Measurements from ENCODE around the gene DZIP3. TPM values are rescaled to one million over a fixed set of nuclear protein-coding genes. Genes with fewer than 3 reads are reported as not detected.

The DZIP3 gene
- total and polyA plus RNA-seq, 2 donors (not counting 1 experiment from before 2014, with no cell fraction given): 11.0 to 26.4 TPM

DNA sequence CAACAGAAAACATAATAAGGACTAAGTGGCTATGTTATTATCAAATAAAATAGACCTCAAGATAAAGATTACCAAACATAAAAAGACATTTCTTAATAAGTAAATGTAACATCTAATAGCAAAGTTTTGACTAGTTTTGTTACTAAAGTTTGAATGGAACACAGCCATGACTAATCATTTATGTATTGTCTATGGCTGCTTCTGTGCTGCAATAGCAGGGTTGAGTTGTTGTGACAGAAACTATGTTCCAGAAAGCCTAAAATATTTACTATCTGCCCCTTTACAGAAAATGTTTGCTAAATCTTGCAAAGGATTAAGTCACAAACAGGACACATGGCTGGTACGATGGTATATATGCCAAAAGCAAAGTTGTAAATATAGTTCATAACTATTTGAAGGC is 41.2 kb upstream of the DZIP3 start:
- Histone ChIP-seq H3K36me3 (ENCODE audit: control insufficient read depth, insufficient read depth, low read length) (peaks cover 3% of the 10 kb centered on the region), H3K4me3 (replicated peaks in 1 of 4; ENCODE audit: control extremely low read depth in 1 of 4, insufficient read depth in 1 of 4, low read depth in 3 of 4, low read length in 4 of 4) (no peak overlapping the region), H2AFZ (ENCODE audit: low read length) (no peak overlapping the region), H3K27ac (ENCODE audit: insufficient read depth, low read length) (no peak overlapping the region), H3K9ac (ENCODE audit: insufficient read depth, low read length) (no peak overlapping the region), H4K20me1 (ENCODE audit: control insufficient read depth, extremely low read depth, insufficient read depth, low read length) (no peaks in the 10 kb centered on the region), H3K27me3 (ENCODE audit: control insufficient read depth, insufficient read depth, low read length) (no peaks in the 10 kb centered on the region), H3K79me2 (ENCODE audit: control insufficient read depth, insufficient read depth, low read length) (no peaks in the 10 kb centered on the region), H3K9me3 (ENCODE audit: control insufficient read depth, insufficient read depth, low read depth, low read length) (no peaks in the 10 kb centered on the region), H3K4me1 (ENCODE audit: control insufficient read depth, extremely low read depth, insufficient read depth, low read length) (no peaks in the 10 kb centered on the region), H3K4me2 (ENCODE audit: extremely low read depth, insufficient read depth, low read length) (no peak overlapping the region)
- TF ChIP-seq, protein P1, sequence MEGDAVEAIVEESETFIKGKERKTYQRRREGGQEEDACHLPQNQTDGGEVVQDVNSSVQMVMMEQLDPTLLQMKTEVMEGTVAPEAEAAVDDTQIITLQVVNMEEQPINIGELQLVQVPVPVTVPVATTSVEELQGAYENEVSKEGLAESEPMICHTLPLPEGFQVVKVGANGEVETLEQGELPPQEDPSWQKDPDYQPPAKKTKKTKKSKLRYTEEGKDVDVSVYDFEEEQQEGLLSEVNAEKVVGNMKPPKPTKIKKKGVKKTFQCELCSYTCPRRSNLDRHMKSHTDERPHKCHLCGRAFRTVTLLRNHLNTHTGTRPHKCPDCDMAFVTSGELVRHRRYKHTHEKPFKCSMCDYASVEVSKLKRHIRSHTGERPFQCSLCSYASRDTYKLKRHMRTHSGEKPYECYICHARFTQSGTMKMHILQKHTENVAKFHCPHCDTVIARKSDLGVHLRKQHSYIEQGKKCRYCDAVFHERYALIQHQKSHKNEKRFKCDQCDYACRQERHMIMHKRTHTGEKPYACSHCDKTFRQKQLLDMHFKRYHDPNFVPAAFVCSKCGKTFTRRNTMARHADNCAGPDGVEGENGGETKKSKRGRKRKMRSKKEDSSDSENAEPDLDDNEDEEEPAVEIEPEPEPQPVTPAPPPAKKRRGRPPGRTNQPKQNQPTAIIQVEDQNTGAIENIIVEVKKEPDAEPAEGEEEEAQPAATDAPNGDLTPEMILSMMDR (conservative IDR thresholded peaks at IDR 0.05 in 1 of 2, IDR thresholded peaks at IDR 0.05 in 1 of 2; ENCODE audit: low read depth in 1 of 2, low read length in 2 of 2): no peak
- no peak for TF ChIP-seq EZH2 (IDR thresholded peaks at IDR 0.05; ENCODE audit: low read length, missing control alignments)
- DNase-seq (ENCODE audit: low read depth in 2 of 2): peak in 1 of 2 donors; percentile 35

DNA sequence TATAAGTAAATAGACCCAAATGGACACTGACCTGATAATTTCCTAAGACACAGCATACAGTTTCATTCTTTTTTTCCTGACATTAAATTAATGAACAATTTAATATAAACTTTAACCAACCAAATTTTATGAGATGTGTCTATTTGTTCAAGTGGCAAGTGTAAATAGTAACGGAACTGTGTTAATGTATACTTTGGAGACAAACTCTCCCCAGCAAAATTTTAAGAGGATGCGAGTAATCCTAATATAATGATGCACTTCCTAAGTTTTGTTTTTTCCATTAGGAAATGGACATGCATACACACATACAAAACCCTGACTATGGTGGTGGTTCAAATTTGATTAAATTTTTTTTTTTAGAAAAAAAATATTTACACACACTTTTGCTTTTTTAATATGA is 40.6 kb upstream of the DZIP3 start:
- Histone ChIP-seq H2AFZ (ENCODE audit: low read length) (no peak overlapping the region), H3K4me3 (replicated peaks in 1 of 4; ENCODE audit: control extremely low read depth in 1 of 4, insufficient read depth in 1 of 4, low read depth in 3 of 4, low read length in 4 of 4) (no peak overlapping the region), H3K9me3 (ENCODE audit: control insufficient read depth, insufficient read depth, low read depth, low read length) (no peaks in the 10 kb centered on the region), H3K27ac (ENCODE audit: insufficient read depth, low read length) (no peak overlapping the region), H3K9ac (ENCODE audit: insufficient read depth, low read length) (no peak overlapping the region), H3K4me1 (ENCODE audit: control insufficient read depth, extremely low read depth, insufficient read depth, low read length) (no peaks in the 10 kb centered on the region), H3K79me2 (ENCODE audit: control insufficient read depth, insufficient read depth, low read length) (no peaks in the 10 kb centered on the region), H3K4me2 (ENCODE audit: extremely low read depth, insufficient read depth, low read length) (no peak overlapping the region), H4K20me1 (ENCODE audit: control insufficient read depth, extremely low read depth, insufficient read depth, low read length) (no peaks in the 10 kb centered on the region), H3K36me3 (ENCODE audit: control insufficient read depth, insufficient read depth, low read length) (no peaks in the 10 kb centered on the region), H3K27me3 (ENCODE audit: control insufficient read depth, insufficient read depth, low read length) (no peaks in the 10 kb centered on the region)
- no peak for DNase-seq (ENCODE audit: low read depth in 2 of 2)
- TF ChIP-seq, protein P1 (conservative IDR thresholded peaks at IDR 0.05 in 1 of 2, IDR thresholded peaks at IDR 0.05 in 1 of 2; ENCODE audit: low read depth in 1 of 2, low read length in 2 of 2): no peak
- no peak for TF ChIP-seq EZH2 (IDR thresholded peaks at IDR 0.05; ENCODE audit: low read length, missing control alignments)

DNA sequence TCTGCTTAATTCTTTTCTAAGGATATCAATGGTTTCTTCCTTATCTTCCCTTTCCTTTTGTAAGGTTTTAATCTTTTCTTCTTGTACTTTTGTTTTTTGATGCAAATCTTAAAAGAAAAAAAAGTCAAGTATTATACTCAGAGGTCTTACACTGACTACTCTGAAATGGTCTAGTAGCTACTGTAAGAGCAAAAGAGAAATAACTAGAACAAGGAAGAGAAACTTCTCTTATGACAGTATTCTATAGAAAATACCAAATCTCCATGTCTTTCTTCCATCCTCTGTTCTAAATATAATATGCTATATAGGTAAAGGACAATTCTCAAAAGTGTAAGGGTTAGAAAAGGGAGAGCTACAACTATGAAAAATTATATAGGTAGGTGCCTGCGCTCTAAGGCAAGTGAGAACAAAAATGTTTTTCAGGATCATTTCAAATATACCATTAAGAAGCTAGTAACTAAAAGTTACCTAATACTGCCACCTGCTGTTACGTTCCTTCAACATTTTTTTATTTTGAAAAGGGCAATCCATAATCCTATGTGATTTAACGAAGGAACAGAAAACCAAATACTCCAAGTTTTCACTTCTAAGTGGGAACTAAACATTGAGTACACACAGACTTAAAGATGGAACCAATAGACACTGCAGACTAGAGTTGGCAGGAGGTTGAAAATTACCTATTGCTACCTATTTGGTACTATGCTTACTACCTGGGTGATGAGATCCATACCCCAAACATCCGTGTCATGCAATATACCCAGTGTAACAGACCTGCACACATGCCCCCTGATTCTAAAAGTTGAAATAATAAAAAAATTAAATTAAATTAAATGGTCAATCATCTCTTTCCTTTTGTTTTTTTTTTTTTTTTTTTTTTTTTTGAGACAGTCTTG is 37.0 kb upstream of the DZIP3 start:
- no peak overlapping the region for H3K9ac ChIP-seq (ENCODE audit: insufficient read depth, low read length)
- no peaks in the 10 kb centered on the region for H4K20me1 ChIP-seq (ENCODE audit: control insufficient read depth, extremely low read depth, insufficient read depth, low read length)
- no peaks in the 10 kb centered on the region for H3K36me3 ChIP-seq (ENCODE audit: control insufficient read depth, insufficient read depth, low read length)
- DNase-seq (ENCODE audit: low read depth in 2 of 2): peak; percentile 29 to 78
- TF ChIP-seq, protein P1 (conservative IDR thresholded peaks at IDR 0.05 in 1 of 2, IDR thresholded peaks at IDR 0.05 in 1 of 2; ENCODE audit: low read depth in 1 of 2, low read length in 2 of 2): peak in 1 of 2 donors; percentile 39
- TF ChIP-seq EZH2 (IDR thresholded peaks at IDR 0.05; ENCODE audit: low read length, missing control alignments): no peak
- no peak overlapping the region for H2AFZ ChIP-seq (ENCODE audit: low read length)
- peaks cover 2% of the 10 kb centered on the region for H3K4me1 ChIP-seq (ENCODE audit: control insufficient read depth, extremely low read depth, insufficient read depth, low read length)
- no peaks in the 10 kb centered on the region for H3K9me3 ChIP-seq (ENCODE audit: control insufficient read depth, insufficient read depth, low read depth, low read length)
- H3K79me2 ChIP-seq (ENCODE audit: control insufficient read depth, insufficient read depth, low read length): no peaks in the 10 kb centered on the region
- no peaks in the 10 kb centered on the region for H3K27me3 ChIP-seq (ENCODE audit: control insufficient read depth, insufficient read depth, low read length)
- H3K4me2 ChIP-seq (ENCODE audit: extremely low read depth, insufficient read depth, low read length): no peak overlapping the region
- no peak overlapping the region for H3K27ac ChIP-seq (ENCODE audit: insufficient read depth, low read length)
- H3K4me3 ChIP-seq (replicated peaks in 1 of 4; ENCODE audit: control extremely low read depth in 1 of 4, insufficient read depth in 1 of 4, low read depth in 3 of 4, low read length in 4 of 4): no peak overlapping the region
